K562 (cell line): Measurements from ENCODE around the gene BTBD2. TPM values are rescaled to one million over a fixed set of nuclear protein-coding genes. Genes with fewer than 3 reads are reported as not detected.

Experiments
- RBM22 ChIP-seq: fragments of 200-400 bp; formaldehyde crosslinking; IDR thresholded peaks from 2 replicates; pipeline ENCODE4 v1.6.1; 2018; ENCODE audit warnings: low read length, low read depth; ENCODE audit not compliant: poor library complexity, severe bottlenecking
- ZNF318 ChIP-seq, 2 experiments: fragments of 450-650 bp; IDR thresholded peaks; 2 replicates each; pipeline ENCODE4 v1.6.1; 2016; ENCODE audit warnings: mild to moderate bottlenecking in 2 of 2, borderline replicate concordance in 1 of 2, low read depth in 1 of 2, moderate library complexity in 1 of 2
- polyA plus RNA-seq, 8 experiments: library from polyadenylated mRNA; depleted of rRNA in 4 of 8; stranded (reverse) in 5 of 8; unstranded in 3 of 8; fragments of >200 nt; fragmentation: Nextera tagmentation in 2 of 8; fragmentation: Illumina TruSeq in 1 of 8; extraction: Ambion mirVana in 2 of 8; extraction: Trizol in 1 of 8; gene quantifications; 2 replicates each; pipeline versions ENCODE4 v1.2.1 to v1.2.3, GENCODE V29; 2011 to 2014; ENCODE audit warnings: inconsistent platforms in 1 of 8, missing spikeins in 1 of 8
- total RNA-seq, 7 experiments: library from RNA; depleted of rRNA in 6 of 7; stranded (reverse); fragments of >200 nt in 6 of 7; fragmentation: Illumina TruSeq in 2 of 7; extraction: Trizol in 2 of 7; gene quantifications; 2 replicates each; pipeline versions ENCODE4 v1.2.1 to v1.2.3, GENCODE V29; 2011 to 2021; ENCODE audit warnings: low replicate concordance in 1 of 7

BTBD2 gene
- total and polyA plus RNA-seq, 9 of the 15 experiments (the other 6 are each of a cell fraction or from before 2014, with no cell fraction given), result 0.10 to 15.6 (median 6.9) TPM

GRCh38 chr19:2046046-2046907 lies 30.8 kb upstream of the BTBD2 start (continued):
- no peak for TF ChIP-seq ZNF318 (IDR thresholded peaks at IDR 0.05; ENCODE audit: borderline replicate concordance in 1 of 2, low read depth in 1 of 2)
- peak; percentile 91 for TF ChIP-seq RBM22
